Stimulated activated naive CD4-positive, alpha-beta T cell treated with Interleukin-2 at 50 U/mL for 16 hours (primary cell): ENCODE results near the gene CCL28.

Experiments
- DNase-seq: peaks from one replicate; lab custom pipeline; 2025; lab: John Stamatoyannopoulos, UW

CCL28 gene

GRCh38 chr5:43357067-43357466 is 55.1 kb downstream of the CCL28 start:
- no peak for DNase-seq

GRCh38 chr5:43354774-43355173 is 57.4 kb downstream of the CCL28 start:
- no peak for DNase-seq

- DNase-seq, result no peak
Observed at GRCh38 chr5:43353668-43354067, 58.5 kb downstream of the CCL28 start.

- DNase-seq, result no peak
Observed at GRCh38 chr5:43352915-43353314, 59.3 kb downstream of the CCL28 start.

- no peak for DNase-seq
Observed at GRCh38 chr5:43352131-43352530, 60.1 kb downstream of the CCL28 start.

- DNase-seq, result no peak
Observed at GRCh38 chr5:43348861-43349363, 63.3 kb downstream of the CCL28 start.

- no peak for DNase-seq
Observed at GRCh38 chr5:43348207-43348606, 64.0 kb downstream of the CCL28 start.

GRCh38 chr5:43338862-43339261 is 73.3 kb downstream of the CCL28 start:
- no peak for DNase-seq

- no peak for DNase-seq
Observed at GRCh38 chr5:43336159-43336558, 76.0 kb downstream of the CCL28 start.

GRCh38 chr5:43335681-43336080 is 76.5 kb downstream of the CCL28 start:
- DNase-seq, result no peak

GRCh38 chr5:43332401-43332800 is 79.8 kb downstream of the CCL28 start:
- no peak for DNase-seq
